HG03439 (cell line): ENCODE data around the gene MTRR.

Source experiments
- ATAC-seq: cut with Tn5 transposase; IDR thresholded peaks from one replicate; pipeline ENCODE4 v1.9.1; 2021; ENCODE audit warnings: mild to moderate bottlenecking, moderate library complexity; ENCODE audit not compliant: unreplicated experiment

The MTRR gene

GRCh38 chr5:7868773-7869473 is at the start of gene MTRR, which contains the start of gene FASTKD3:
Gene MTRR, plus strand, starts transcription at chr5:7869148. Its CDS starts 1,647 bp downstream, at chr5:7870795.
Gene FASTKD3, minus strand, starts transcription at chr5:7869031. Its CDS starts 948 bp downstream, at chr5:7868083.
- ATAC-seq = peak; percentile 98

GRCh38 chr5:7822449-7822848 is 46.5 kb upstream of the MTRR start:
- no peak for ATAC-seq

GRCh38 chr5:7823594-7823993 is 45.4 kb upstream of the MTRR start:
- no peak for ATAC-seq

GRCh38 chr5:7824995-7825394 is 44.0 kb upstream of the MTRR start:
- no peak for ATAC-seq

GRCh38 chr5:7825630-7826029 is 43.3 kb upstream of the MTRR start:
- no peak for ATAC-seq

GRCh38 chr5:7827610-7828009 is 41.3 kb upstream of the MTRR start:
- ATAC-seq = no peak

GRCh38 chr5:7828269-7828668 is 40.7 kb upstream of the MTRR start:
- ATAC-seq = no peak

GRCh38 chr5:7834982-7835381 is 34.0 kb upstream of the MTRR start:
- no peak for ATAC-seq

- no peak for ATAC-seq
Measured at GRCh38 chr5:7837403-7837802, 31.5 kb upstream of the MTRR start.

GRCh38 chr5:7842531-7842930 is 26.4 kb upstream of the MTRR start:
- ATAC-seq = no peak

GRCh38 chr5:7844901-7845300 is 24.0 kb upstream of the MTRR start:
- ATAC-seq = no peak

- ATAC-seq = no peak
Measured at GRCh38 chr5:7845557-7845956, 23.4 kb upstream of the MTRR start.

- no peak for ATAC-seq
Measured at GRCh38 chr5:7846327-7846726, 22.6 kb upstream of the MTRR start.

GRCh38 chr5:7848296-7848695 is 20.7 kb upstream of the MTRR start:
- no peak for ATAC-seq

GRCh38 chr5:7849681-7850394 is 19.1 kb upstream of the MTRR start:
- no peak for ATAC-seq

GRCh38 chr5:7850395-7851239 is 18.3 kb upstream of the MTRR start, which contains the start of gene CFAP90:
Gene CFAP90, minus strand, starts transcription at chr5:7851133. Its CDS starts 112 bp downstream, at chr5:7851021.
- ATAC-seq = no peak

GRCh38 chr5:7851240-7851592 is 17.7 kb upstream of the MTRR start:
- ATAC-seq = no peak

GRCh38 chr5:7851617-7852289 is 17.2 kb upstream of the MTRR start:
- ATAC-seq = no peak

- ATAC-seq = no peak
Measured at GRCh38 chr5:7852542-7852941, 16.4 kb upstream of the MTRR start.

GRCh38 chr5:7852988-7853387 is 16.0 kb upstream of the MTRR start:
- ATAC-seq = no peak

- ATAC-seq = no peak
Measured at GRCh38 chr5:7855611-7856010, 13.3 kb upstream of the MTRR start.
